A549 treated with GW870086 at 1 μM for 4 hours (cell line): Measurements from ENCODE around the gene SENP7. TPM values are rescaled to one million over a fixed set of nuclear protein-coding genes. Genes with fewer than 3 reads are reported as not detected.

Source experiments
- total RNA-seq: library from RNA; stranded (reverse); fragments of 200-300 nt; extraction: Qiagen RNA extraction; gene quantifications from 5 replicates; pipeline ENCODE4 v1.2.3, GENCODE V29; 2022; ENCODE audit warnings: low read depth

The SENP7 gene
- total RNA-seq, result 1.2 to 2.5 TPM (median 1.9 TPM) in 5 replicates

GRCh38 chr3:101512646-101513418 lies at the start of gene SENP7:
Gene SENP7, minus strand, starts transcription at chr3:101513212. Its CDS starts 82 bp downstream, at chr3:101513130.

GRCh38 chr3:101561630-101562328 lies 48.8 kb upstream of the SENP7 start, which contains the start of gene TRMT10C:
Gene TRMT10C, plus strand, starts transcription at chr3:101561868. Its CDS starts 2,914 bp downstream, at chr3:101564782.

GRCh38 chr3:101320475-101320874 lies 192.5 kb downstream of the SENP7 start, which contains the start of gene IMPG2:
Gene IMPG2, minus strand, starts transcription at chr3:101320575. Its CDS starts 203 bp downstream, at chr3:101320372.

Other genes starting within 250 kb of the SENP7 start
- gene IMPG2, start 192.6 kb downstream of the SENP7 start, total RNA-seq, result not detected in 5 replicates
- gene TRMT10C, start 48.7 kb upstream of the SENP7 start, total RNA-seq, result 31.4 to 37.9 TPM (median 36.2 TPM) in 5 replicates
- 99.4 to 121 TPM (median 106 TPM) in 5 replicates for gene PCNP, start 61.0 kb upstream of the SENP7 start, total RNA-seq
- gene ZBTB11, start 163.9 kb upstream of the SENP7 start, total RNA-seq, result 8.5 to 11.9 TPM (median 10.0 TPM) in 5 replicates
- gene RPL24, start 173.5 kb upstream of the SENP7 start, total RNA-seq, result 1,612 to 2,181 TPM (median 1,667 TPM) in 5 replicates
- gene CEP97, start 211.4 kb upstream of the SENP7 start, total RNA-seq, result 3.1 to 5.8 TPM (median 5.4 TPM) in 5 replicates